SH-SY5Y (cell line): ENCODE measurements around the gene ADGRG6.

ENCODE experiments used
- GATA2 ChIP-seq: IDR thresholded peaks from 2 replicates; pipeline ENCODE4 v1.6.1; 2011; ENCODE audit warnings: mild to moderate bottlenecking, low read depth, low read length
- GATA3 ChIP-seq: IDR thresholded peaks from 2 replicates; pipeline ENCODE4 v1.6.1; 2011; ENCODE audit warnings: low read depth, mild to moderate bottlenecking, low read length, moderate library complexity

ADGRG6 gene

GRCh38 chr6:142280265-142280664, 21.5 kb upstream of the ADGRG6 start:
- no peak for TF ChIP-seq GATA3
- TF ChIP-seq GATA2, result no peak

DNA sequence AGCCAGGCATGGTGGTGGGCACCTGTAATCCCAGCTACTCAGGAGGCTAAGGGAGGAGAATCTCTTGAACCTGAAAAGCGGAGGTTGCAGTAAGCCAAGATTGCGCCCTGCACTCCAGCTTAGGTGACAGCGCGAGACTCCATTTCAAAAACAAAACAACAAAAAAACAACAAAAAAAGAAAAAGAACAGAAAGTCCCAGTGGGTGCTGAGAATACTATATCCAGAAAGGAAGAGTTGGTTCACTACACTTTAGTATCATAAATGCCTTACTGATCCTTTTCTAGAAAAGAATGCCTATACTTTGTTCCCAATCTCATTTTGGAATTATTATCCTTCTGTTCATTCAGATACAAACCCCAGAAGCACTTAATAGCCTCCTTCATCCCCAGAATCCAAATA, 20.9 kb upstream of the ADGRG6 start:
- TF ChIP-seq GATA3, result no peak
- no peak for TF ChIP-seq GATA2

GRCh38 chr6:142284419-142284818, 17.4 kb upstream of the ADGRG6 start:
- TF ChIP-seq GATA3, result no peak

GRCh38 chr6:142285235-142286087, 16.3 kb upstream of the ADGRG6 start:
- no peak for TF ChIP-seq GATA2
- no peak for TF ChIP-seq GATA3

DNA sequence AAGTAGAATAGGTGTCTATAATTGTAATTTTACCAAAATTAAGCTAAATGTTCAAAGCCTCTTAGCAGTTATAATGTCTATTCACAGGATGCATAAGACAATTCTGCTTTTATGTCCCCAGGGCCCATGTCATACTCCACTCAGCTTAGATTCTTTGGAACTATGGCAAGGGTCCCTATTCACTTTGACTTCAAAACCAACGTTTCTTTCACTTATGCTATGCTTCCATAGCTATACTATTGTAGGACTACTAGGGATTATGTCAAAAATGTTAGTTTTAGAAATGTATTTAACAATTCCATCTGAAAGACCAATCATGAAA, 15.8 kb upstream of the ADGRG6 start:
- no peak for TF ChIP-seq GATA3
- no peak for TF ChIP-seq GATA2

- TF ChIP-seq GATA2, result no peak
- no peak for TF ChIP-seq GATA3
Measured at GRCh38 chr6:142289687-142290086, 12.1 kb upstream of the ADGRG6 start.

GRCh38 chr6:142290851-142291250, 11.0 kb upstream of the ADGRG6 start:
- no peak for TF ChIP-seq GATA3
- no peak for TF ChIP-seq GATA2

GRCh38 chr6:142291512-142291911, 10.3 kb upstream of the ADGRG6 start:
- TF ChIP-seq GATA3, result no peak
- TF ChIP-seq GATA2, result no peak

DNA sequence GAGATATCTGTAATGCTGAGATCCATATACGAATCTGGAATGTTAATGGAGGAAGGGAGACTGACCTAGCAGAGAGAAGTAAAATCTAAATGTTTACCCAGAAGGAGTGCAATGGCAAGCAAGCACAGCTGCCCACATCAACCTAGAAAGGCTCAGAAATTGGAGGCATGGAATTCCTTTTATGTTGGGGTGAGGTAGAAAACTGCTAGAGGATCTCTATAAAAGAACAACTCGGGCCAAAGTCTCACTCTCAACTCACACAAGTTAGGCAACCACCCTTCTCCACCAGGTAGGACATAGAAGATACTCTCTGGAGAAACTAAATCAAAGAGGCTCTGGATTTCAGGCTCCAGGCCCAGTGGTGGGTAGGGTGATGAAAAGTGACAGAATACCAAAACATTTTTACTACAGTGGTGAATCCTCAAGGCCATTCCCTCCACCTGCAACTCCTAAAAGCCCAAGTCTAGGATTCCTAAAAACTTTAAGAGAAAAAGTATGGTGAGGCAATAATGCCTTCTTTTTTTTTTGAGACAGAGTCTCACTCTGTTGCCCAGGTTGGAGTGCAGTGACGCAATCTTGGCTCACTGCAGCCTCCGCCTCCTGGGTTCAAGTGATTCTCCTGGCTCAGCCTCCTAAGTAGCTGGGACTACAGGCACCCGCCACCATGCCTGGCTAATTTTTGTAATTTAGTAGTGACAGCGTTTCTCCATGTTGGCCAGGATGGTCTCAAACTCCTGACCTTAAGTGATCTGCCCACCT, 9.5 kb upstream of the ADGRG6 start:
- no peak for TF ChIP-seq GATA3

DNA sequence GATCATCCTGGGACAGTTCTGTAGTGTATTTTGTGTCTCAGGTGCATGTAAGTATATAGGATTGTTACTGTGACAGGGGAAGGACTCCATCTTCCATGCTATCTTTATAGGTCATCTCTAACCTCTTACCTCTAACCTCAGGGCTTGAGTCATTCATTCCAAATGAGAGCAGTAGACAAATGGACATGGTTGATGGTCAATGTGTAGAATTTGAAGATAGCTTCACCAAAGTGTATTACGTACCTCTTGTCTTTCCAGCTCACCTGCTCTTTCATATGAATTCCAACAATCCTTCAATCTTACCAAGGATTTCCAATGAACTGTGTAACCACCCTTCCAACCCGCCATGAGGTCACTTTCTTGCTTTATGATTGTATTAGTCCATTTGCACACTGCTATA, 8.7 kb upstream of the ADGRG6 start:
- TF ChIP-seq GATA3 (no peak), GATA2 (no peak)

GRCh38 chr6:142294679-142295078, 7.1 kb upstream of the ADGRG6 start:
- no peak for TF ChIP-seq GATA2

DNA sequence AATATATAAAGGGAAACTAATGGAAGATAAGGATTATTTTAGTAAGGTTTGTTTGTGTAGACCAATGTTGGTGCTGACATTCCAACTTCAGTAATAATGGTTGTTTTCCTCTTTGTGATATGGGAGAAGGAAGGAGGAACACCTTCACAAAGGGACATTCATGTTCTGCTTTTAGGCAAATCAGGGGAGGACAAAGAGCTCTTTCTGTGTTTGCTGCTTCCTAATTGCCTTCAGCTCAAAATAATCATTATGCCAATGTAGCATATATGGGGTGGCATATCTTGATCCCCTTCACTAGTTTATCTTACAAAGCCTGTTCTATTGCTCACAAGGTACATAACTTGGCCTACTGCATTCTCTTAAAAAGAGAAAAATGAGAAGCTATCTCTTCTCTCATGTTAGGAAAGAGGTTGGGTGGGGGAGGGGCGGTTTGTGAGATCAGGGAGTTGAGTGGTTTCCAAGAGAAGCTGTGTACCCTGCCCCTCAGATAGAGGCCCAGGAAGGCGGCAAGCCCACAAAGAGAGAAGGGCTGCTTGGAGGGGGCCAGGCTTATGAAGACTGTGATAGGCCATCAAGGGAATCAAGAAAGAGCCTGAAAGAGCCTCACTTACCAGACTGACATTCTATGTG, 4.7 kb upstream of the ADGRG6 start:
- TF ChIP-seq GATA3, result no peak
- no peak for TF ChIP-seq GATA2

- TF ChIP-seq GATA3 (no peak), GATA2 (no peak)
Measured at GRCh38 chr6:142297605-142297995, 4.2 kb upstream of the ADGRG6 start.

DNA sequence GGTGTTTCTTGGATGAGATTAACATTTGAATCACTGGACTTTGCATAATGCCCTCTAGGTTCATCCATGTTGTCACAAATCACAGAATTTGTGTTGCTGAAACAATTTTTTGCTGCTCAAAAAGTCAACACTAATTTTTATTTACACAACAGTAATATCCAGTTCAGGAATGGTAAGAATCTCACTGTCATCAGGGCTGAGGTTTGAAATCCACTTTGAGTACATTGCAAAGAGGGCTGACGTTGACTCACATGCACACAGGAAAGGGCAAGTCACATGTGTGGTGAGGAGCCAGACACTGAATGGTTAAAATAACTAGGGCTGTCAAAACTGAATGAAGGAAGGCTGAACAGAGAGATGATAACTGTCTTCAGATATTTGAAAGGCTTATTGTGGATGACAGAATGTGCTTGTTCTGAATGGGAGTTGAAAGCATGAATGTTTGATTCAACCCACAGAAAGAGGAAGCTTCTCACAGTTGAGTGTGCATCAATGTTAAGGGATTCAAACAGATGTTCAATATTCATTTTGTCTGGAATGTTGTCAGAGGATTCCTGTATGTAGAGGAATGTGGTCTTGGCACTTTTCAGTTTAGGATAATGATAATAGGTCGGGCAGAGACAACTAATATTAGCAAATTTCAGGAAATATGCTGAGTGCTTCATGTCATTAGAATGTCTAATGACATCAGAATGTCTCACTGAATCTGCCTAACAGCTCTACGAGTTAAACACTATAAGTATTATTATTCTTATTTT, 3.6 kb upstream of the ADGRG6 start:
- TF ChIP-seq GATA3 (no peak), GATA2 (no peak)
